ENCODE results near the gene MEN1.

MEN1 gene

DNA sequence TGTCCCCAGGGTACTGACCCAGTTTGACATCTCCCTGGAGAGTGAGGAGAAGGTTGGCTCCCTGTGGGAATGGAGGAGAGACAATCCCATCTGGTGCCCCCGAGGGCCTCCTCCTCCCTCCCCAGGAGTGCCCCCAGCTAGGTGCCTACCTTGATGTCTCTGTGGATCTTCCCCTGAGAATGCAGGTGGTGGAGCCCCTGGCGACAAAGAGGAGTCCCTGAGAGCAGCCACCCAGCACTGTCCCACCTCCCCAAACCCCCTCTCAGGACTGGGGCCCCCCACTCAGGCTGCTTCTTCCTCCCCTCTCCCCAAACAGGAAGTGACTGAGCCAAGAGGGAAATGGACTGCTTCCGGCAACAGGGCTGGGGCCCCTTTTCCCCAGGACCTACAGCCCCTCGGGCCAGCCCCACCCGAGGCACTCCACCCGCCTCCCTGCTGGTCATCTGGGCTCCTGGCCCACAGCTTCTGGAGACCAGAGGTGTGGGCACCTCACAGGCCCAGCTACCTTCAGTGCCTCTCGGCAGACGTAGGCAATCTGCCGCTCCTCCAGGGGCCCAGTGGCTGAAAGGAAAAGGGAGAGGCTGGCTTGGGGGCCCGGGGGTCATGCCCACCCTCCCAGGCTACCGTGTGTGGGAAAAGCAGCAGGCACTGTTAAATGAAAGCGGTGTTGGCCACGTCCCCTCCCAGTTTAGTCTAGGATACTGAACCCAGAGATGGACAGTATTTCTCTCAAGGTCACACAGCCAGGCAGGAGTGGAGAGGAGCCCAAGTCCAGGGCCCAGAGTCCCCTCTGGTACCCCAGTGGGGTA, 8.6 kb downstream of the MEN1 start:
- DNase-seq (ENCODE audit: low read depth): no peak

DNA sequence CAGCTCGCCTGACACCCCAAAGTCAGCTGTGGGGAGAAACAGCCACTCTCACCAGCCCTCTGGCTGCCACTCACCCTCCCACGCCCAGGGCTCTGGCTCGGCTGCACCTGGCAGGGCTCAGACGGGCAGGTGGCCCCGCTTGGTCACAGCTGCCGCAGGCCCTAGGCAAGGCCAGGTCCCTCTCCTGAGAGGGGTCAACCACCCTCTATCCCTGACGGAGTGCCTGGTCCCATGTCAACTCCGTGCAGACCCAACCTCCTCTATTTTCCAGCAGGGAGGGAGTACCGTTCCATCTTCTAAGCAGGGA, 9.2 kb downstream of the MEN1 start:
- no peak for DNase-seq (ENCODE audit: low read depth)

DNA sequence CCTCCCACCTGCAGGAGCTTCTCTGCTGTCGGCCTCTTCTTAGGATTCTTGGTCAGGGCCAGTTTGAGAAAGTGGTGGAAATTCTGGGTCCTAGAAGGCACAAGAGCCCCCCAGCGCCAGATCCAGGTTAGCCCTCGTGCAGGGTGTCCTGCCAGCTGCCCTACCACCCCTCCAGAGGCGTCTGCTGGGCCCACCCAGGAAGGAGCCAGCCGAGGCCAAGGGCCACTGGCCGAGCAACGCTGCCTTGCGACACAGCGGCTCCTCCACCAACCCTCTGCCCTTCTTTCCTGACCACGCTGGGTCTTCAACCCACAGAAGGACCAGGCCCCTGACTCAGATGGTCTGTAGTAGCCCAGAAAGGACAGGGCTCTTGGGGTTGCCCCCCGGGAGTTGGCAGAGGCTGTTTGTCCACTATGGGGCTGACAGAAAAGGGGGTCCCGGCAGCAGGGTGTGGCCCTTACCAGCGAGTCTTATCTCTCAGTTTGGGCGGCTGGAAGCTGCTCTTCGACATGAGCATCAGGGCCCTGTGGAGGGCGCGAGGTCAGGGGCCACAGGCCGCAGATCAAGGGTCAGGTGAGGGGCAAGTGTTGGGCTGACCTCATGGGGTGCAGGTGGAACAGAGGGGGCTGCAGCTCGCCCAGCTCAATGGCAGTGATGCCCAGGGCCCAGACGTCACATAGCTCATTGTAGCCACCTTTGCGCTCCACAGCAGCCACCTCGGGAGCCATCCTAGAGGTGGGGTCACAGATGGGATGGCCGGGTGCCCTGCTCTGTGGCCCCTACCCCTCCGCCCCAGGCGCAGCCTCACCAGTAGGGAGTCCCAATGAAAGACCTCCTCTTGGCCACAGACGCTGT, 9.8 kb downstream of the MEN1 start:
- no peak for DNase-seq (ENCODE audit: low read depth)

DNA sequence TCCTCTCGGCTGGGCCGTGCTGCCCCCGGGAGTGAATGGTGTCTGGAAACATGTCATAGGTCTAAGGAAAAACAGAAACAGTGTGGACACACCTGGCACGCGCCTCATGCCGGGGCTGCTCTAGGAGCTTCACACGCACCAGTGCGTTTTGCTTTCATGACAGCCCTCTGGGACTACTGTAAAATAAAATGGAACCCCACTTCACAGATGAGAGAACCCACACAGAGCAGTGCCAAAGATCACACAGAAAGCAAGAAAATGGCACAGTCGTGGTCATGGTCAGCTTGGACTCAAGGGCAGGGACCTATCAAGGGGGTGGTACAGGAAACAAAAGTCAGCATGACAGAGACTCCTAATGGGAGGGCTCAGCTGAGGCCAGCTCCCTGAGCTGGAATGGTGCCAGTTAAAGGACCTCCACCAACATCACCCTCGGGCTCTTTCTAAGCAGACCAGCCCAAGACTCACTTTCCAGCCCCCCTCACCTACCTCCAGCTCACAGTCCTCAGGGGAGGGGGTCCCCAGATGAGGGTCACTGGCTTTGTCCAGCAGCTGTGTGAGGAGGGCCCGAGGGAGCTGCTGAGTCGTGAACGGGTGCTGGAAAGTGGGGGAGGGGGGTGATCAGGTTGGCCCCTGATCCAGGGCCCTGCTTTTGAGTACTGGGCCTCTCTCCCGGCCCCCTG, 10.6 kb downstream of the MEN1 start:
- no peak for DNase-seq (ENCODE audit: low read depth)

DNA sequence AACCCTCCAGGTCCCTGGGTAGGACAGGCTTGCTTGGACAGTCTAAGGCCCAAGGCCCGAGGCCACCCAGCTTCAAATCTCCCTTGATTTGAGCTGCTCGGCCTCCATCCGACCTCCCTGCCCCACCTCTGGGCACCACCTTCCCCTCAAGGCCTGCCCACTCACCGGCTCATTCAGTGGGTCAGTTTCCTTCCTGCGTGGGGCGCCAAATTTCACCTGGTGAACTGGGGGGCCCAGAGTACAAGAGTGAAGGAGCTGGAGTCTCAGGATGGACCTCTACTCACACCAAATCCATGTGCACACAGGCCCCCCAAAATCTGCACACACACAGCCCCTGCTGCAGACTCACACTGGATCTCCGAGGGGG, 11.1 kb downstream of the MEN1 start:
- DNase-seq (ENCODE audit: low read depth): no peak

DNA sequence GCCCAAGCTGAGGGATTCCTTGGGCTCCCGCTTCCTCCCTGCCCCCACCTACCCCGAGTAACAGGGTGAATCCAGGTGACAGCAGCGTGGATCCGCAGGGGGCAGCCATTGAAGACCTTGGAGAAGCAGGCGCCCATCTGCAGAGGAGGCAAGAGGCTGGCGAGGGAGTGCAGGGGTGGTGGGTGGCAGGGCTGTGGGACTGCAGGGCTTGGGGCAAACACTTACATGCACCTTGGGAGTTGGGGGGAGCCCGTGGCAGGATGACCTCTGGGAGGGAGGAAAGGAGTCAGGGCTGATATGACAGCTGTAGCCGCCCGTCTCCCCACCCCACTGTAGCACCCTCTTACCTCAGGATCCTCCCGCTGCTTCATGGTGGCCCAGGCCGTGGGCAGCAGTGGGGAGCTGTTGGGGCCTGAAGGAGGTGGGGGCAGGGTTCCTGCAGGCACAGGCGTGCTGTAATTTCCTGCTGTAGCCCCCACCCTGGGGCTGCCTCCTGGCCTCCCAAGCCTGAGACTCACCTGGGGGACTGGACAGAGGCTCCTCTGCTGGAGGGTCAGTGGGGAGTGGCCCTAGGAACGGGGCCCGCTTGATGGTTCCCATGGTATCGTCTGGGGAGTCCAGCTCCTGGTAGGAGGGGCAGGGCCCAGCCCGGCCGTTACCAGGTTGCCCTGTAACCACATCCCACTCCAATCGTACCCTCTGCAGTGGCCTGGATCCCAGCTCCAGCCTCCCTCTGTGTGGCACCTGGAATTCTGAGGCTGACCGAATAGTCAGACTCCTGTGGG, 13.4 kb downstream of the MEN1 start:
- no peak for DNase-seq (ENCODE audit: low read depth)

DNA sequence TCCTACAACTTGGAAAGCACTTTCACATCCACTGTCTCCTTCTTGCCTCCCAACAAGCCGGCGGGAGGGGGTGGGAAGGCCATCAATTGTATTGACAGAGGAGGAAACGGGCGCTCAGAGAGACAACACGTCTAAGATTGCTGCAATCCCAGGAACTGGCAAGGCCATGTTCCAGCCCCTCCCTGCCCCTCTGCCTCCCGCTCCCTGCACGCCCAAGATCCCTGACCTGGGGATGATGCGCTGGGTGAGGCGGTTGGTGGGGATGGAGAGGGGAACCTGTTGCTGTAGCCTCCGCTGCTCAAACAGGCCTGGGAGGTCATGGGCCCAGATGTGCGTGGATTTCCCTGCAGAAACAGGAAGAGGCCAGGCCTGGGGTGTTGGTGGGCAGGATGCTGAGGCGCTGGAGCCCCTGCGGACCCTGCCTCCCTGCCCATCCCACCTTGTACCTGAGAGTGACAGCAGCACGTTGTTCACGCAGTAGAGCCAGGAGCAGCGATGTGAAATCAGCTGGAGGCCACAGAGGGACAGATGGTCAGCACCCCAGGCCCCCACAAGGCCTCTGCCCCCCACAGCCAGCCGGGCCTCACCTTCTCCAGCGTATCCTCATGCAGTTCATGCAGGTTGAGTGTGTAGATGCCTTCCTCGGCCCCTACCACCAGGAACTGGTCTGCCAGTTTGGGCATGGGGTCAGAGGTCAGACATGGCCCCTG, 14.1 kb downstream of the MEN1 start:
- no peak for DNase-seq (ENCODE audit: low read depth)

DNA sequence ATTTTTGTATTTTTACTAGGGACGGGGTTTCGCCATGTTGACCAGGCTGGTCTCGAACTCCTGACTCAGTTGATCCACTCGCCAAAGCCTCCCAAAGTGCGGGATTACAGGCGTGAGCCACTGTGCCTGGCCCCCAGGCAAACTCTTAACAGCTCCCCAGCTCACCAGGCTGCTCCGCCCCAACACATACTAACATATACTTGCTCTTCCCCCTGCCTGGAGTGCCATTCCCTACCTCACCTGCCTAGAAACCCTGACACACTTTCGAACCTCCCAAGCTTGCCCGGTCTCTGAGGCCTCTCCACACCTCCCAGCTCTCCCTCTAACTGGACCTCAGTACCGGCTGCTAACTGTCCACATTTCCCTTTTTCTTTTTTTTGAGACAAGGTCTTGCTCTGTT, 15.8 kb downstream of the MEN1 start:
- DNase-seq (ENCODE audit: low read depth): no peak

DNA sequence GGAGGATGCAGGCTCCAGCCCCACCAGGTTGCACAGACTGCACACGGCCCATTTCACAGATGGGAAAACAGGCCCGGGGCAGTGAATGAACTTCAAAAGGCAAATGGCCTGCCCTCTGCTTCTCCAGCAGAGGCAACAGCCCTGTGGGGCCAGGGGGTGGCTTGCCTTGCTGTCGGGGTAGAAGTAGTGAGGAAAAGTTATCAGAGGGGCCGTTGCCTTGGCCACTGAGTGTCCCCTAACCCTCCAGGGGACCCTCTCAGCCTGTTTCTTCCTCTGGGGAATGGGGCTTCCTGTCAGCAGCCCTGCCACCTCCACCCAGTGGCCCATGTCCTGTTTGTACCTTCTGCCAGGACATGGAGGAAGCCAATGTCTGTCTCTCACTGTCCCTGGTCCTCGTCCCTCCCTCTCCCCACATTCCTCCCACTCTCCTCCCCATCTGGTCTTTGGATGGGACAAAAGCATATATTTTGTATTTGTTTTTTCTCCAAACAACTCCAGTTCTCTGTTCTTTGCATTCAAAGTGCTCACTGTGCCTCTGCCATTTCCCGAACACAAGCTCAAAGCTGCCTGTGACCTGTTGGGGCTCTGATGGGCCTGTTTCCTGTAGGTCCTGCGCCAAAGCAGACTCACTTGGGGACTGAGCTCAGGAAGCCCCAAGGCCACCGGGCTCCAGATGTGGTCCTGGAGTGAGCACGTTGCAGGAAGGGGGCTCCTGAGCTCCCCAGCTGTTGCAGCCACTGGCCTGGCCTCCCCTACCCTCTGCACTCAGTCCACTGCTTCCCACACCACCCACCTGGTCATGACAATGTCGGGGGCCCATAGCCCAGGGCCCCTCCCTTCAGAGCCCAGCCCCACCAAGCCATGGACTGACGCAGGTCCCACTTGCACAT, 16.8 kb downstream of the MEN1 start:
- DNase-seq (ENCODE audit: low read depth): no peak

DNA sequence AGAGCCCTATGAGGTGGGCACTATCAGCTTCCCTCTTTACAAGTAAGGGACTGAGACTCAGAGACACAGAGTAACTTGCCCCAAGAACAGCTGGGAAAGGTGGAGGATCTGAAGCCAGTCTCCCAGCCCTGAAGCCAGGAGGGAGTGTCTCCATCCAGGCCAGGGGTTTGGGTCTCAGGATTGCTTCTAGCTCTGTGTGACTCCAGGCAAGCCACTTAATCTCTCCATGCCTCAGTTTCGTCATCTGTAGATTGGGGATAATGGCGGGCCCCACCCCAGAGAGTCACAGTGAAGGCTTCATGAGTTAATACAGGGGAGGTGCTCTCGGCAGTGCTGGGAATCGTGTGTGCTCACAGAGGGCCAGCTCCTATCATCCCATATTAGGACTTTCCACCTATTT, 17.9 kb downstream of the MEN1 start:
- no peak for DNase-seq (ENCODE audit: low read depth)

DNA sequence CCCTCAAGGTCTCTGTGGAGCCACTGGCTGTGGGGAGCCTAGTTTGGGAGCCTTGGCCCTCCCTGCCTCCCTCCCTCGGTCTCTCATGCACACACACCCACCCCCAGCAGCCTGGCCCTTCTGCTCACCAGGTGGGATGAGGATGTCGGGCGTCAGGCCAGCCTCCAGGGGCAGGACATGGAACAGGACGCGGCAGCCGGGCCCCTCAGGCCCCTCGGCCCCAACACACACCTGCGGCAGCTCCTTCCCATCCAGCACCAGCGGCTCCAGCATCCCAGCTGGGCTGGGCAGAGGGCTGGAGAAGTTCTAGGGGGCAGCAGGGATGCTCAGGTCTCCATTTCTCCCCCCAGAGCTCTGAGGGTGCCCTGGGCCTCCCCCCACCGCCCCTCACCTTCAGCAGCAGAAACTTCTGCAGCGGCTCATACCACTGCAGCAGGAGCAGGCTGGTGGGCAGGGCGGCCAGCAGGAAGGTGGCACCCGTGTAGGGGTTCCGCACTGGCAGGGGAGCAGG, 18.5 kb downstream of the MEN1 start:
- DNase-seq (ENCODE audit: low read depth): no peak

DNA sequence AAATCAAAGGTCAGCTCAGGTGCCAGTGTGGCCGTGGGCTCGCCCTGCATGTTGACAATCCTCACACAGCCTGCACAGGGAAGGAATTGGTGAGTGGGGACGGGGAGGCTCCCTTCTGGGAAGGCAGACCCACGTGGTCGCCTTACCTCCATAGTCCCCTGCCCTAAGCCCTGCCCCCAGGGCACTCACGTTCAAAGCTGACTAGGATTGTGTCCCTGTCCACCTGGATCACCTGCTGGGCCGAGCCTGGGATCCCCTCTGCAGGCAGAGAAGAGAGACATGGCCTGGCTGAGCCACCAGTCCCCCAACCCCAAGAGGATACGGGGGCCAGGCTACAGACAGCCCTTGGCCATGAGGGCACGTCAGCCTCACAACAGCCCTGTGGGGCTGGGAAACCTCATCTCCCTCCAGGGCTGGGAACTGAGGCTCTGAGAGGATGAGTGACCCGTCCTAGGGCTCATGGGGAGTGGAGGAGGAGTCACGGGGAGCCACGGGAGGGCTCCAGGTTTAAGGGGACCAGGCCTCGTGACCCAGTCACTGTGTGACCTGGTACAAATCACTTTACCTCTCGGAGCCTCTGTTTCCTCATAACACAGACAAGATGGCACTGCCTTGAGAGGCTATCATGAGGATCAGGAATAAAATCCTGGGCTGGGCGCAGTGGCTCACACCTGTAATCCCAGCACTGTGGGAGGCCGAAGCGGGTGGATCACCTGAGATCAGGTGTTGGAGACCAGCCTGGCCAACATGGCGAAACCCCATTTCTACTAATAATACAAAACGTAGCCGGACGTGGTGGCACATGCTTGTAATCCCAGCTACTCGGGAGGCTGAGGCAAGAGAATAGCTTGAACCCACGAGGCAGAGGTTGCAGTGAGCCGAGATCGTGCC, 19.9 kb downstream of the MEN1 start:
- no peak for DNase-seq (ENCODE audit: low read depth)

DNA sequence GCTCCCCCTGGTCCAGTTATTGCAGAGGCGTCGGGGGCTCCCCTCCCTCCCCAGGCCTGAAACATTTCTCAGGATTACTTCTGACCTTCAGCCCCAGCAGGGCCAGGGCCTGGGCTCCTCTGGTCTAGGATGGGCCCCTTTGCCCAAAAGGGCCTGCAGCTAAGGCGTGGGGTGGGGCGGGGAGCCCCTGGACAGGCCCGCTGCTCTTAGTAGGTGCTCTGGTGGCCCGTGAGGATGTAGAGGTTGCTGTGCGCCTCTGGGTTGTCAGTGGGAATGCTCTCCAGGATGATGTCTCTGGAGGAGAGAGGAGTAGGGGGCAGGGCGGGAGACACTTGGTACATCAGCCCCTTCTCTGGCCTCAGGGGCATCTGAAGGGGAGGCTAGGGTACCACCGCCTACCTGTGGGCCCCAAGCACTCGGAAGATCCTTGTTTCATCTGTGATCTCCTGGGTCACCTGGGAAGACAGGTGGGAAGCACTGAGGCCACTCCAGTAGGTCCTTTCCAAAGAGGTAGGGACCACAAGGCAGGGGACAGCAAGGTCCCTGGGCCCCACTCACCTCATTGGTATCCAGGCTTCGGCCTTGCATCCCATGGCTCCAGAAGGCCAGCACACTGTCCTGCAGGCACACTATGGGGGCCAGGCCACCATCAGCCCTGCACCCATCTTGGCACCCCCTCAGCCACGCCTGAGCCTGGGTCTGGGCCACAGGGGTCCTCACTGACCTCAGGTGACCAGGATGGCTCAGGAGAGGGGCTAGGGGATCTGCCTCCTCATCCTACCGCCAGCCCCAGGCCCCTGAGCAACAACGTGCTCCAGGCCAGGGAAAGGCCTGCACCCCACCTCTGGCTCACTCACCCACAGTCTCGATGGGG, 20.8 kb downstream of the MEN1 start:
- DNase-seq (ENCODE audit: low read depth): no peak

DNA sequence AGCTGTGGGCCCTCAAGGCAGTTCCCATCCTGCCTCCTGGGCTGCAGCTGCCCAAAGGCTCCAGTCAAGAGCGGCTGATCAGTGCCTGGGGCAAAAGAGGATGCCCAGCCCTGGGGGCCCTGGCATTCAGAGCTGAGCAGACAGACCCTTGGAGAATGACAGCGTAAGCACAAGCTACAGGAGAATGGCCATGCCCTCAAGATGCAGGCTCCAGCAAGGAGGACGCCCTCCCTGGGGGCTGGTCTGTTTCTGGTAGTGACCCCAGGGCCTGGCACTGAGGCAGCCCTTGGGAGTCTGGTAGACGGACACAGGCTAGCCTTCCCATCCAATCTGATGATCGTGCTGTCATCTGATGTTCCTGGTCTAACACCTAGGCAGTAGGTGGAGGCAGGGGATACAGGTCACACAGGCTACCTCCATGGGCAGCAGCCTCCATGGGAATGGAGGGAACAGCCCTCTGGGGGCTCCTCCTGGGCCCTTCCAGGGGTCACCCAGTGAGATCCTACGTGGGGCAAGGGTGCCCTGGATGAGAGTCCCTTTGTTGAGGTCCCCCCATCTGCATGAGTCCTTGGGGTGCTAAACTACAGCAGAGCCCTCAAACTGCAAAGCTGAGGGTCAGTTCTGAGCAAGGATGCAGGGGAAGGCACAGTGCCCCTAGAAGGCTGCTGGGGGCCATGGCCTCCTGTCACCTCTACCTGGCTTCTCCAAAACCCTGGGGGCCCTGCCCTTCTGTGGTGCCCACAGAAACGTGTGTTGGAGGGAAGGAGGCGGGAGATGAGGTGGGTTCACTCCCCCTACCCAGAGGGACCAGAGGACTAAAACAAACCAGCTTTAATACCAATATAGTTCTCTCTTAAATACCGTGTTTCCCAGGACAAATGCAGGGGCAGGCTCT, 21.8 kb downstream of the MEN1 start:
- no peak for DNase-seq (ENCODE audit: low read depth)

DNA sequence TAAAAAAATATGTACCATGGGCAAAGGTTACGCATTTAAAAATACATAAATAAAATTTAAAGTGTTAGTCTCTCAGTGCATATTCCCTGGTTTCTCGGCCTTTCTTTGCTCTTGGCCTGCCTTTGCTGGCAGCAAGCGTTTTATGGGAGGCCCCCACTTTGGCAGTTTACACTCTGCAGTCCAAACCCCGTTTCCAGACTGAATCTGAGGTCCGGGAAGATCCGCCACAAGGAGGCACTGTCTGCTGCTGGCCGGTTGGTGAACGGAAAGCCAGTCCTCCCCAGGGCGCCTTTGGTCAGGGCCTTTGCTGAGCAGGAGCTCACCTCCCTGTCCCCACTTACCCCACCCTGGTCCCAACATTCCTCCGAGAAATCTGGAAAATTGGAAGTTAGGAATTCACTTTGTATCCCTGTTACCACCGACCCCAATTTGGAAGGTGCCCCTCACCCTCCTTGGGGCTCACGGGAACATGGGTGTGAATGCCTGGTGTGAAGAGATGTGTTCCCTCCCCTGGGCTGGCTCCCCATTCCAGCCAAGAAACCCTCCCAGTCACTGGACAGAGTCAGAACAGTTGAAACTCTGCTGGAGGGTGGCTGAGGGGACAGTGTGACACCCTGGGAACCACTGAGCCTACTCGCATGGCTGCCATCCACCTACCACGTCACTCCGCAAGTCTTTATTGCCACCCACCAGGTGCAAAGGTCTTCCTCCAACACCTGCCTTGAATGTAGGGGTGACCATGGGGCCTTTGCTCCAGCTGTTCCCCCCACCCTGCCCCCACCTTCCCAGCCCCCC, 22.6 kb downstream of the MEN1 start:
- no peak for DNase-seq (ENCODE audit: low read depth)

DNA sequence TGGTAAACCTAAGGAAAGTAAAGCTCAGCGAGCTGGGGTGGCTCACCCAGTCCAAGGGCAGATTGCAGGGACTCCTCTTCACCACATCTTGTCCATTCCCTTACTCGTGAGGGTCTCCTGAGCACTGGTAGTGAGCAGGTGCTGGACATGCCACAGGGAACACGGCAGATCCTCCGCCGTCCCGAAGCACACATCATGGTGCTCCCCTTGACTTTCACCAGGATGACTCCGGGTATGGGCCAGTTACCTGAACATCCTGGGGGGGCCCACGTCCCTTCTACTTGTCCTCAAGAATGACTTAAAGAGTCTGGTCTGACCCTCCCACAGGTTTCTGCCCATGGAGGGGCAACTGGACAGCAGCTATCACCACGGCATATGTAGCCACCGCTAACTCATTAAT, 24.0 kb downstream of the MEN1 start:
- no peak for DNase-seq (ENCODE audit: low read depth)
